Kidney glomerular epithelial cell (primary cell): ENCODE results near the gene CRADD.

Experiments used
- DNase-seq: peaks from one replicate; lab custom pipeline; 2025; lab: John Stamatoyannopoulos, UW

The CRADD gene

DNA sequence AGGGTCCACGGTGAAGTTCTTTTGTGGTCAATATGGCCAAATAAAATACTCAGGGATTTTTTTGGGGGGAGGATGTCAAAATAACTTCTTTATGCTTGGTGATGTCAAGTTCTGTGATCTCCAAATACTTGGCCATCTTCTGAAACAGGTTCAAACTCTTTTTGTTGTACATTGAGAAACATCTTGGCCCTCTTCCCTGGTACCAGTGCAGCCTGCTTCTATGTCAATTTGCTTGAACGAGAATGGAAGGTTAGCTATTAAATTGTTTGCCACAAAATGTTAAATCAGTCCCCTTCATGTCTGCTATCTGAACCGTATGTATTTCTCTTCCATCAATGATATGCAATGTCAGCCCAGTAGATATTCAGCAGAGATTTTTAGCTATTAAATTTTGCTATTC is 6.1 kb upstream of the CRADD start:
- DNase-seq = no peak

DNA sequence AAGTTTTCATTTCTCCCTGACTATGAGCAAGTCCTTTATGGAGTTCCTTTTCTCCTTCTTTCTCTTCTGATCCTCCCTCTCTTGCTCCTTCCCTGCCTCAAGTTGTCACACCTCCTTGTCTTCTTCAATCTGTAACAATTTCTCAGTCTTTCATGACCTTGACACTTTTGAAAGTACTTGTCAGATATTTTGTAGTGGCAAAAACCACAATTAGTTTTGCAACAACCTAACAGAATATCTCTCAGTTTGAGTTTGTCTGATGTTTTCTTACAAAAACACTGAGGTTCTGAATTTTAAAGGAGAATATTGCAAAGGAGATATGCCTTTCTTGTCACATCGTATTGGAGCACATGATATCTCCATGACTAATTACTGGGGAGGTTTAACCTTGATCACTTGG is 4.1 kb upstream of the CRADD start:
- no peak for DNase-seq

GRCh38 chr12:93674386-93674785 is 2.8 kb upstream of the CRADD start:
- no peak for DNase-seq

DNA sequence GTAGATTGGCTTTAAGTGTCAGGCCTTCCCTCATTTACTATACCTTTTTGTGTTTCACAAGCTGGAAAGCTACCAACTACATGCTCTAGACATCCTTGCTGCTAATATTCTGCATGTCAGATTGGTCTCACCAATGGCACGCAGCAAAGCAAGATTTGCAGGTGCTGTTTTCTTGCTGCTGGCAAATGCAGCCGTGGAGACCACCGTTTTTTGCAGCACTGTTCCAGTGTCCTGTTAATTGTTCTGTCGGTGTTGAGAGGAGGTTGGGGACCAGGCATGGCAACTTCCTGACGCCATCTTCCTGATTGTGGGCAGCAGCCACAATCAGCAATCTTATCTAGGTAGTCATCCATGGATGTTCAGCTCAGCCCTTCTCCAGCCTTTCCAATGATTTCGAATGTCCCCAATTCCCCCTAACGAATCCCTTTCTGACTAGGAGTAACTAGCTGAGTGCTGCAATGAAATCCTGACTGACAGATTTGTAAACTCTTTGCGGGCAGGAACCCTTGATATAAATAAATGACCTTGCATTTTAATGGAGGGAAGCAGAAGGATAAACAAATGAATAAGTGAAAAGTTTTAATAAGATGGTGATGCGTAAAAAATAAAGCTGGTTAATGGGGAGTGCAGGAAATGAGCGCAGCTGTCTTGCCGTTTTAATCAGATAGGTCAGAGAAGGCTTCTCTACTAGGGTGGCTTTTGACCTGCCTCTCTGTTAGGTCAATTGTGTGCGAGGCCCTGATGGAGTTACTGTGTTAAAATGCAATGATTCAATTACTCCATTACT is 574 bp upstream of the CRADD start:
- no peak for DNase-seq

GRCh38 chr12:93678779-93679178 is 1.6 kb downstream of the CRADD start:
- DNase-seq = no peak

GRCh38 chr12:93679308-93679925 is 2.2 kb downstream of the CRADD start:
- DNase-seq = no peak

- no peak for DNase-seq
Observed at GRCh38 chr12:93680006-93680405, 2.8 kb downstream of the CRADD start.

- peak; percentile 61 for DNase-seq
Observed at GRCh38 chr12:93682846-93683261, 5.7 kb downstream of the CRADD start.

DNA sequence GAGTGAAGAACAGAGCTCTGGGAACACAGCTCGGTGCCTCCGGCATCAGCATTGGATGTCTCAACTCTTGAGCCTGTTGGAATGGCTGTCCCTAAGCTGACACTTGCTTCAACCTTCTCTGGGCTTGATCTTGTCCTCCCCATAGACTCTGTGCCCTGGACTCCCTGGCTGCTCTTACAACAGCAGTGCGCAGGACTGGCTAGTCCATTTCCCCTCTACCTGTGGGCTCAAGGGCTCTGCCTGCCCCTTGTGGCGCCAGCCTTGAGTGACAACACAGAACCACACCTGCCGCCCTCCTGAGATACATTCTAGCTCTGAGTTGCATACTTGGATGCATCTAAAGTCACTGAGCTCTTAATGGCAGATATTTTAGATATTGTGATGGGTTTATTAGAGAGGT is 6.2 kb downstream of the CRADD start:
- no peak for DNase-seq

DNA sequence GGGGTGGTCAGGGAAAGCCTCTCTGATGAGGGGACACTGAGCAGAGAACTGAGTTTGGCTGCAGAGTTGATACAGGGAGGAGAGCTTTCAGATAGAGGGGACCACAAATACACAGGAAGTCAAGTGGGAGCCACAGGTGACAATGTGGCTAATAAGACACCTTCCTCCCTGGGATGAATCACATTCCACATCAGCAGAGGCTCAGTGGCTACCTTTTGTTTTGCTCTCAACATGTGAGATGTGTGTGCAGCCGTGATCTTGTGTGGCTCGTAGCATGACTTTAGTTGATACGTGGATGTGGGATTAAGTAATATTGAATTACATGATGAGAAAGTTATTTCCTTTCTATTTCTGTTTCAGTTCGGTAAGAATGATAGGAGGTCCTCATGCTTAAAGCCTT is 7.5 kb downstream of the CRADD start:
- DNase-seq = no peak

GRCh38 chr12:93686572-93687356 is 9.6 kb downstream of the CRADD start:
- DNase-seq = no peak

- no peak for DNase-seq
Observed at GRCh38 chr12:93689076-93689834, 12.1 kb downstream of the CRADD start.

GRCh38 chr12:93696462-93696861 is 19.3 kb downstream of the CRADD start:
- no peak for DNase-seq

DNA sequence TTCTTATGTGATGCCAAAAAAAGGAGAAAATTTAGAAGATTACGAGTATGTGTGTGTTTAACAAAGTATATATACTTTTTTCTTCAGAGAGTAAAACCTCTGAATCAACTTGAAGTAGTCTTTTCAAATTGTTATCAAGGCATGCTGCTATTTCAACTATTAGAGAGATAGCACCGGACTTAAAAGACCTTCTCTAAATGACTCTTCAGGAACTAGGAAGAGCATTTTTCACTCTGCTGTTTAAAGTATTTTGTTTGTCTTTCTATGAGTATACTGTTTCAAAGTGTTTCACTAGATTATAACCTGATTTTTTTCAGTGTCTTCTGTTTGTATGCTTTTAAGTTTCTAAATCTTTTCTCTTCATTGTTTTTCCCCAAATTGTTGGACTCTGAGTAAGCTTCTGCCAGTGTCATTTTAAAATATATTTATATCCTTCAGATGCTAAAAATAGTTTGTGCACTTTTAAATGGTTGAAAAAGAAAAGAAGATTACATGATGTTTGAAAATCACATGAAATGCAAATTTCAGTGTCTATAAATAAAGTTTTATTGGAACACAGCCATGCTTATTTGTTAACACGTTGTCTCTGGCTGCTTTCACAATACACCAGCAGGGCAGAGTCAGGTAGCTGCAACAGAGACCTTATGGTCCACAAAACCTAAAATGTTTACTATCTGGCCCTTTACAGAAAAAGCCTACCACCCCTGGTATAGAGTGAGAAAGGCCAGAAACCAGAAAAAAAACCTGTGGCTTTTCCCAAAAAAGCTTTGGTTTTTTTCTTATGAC is 21.3 kb downstream of the CRADD start:
- no peak for DNase-seq

DNA sequence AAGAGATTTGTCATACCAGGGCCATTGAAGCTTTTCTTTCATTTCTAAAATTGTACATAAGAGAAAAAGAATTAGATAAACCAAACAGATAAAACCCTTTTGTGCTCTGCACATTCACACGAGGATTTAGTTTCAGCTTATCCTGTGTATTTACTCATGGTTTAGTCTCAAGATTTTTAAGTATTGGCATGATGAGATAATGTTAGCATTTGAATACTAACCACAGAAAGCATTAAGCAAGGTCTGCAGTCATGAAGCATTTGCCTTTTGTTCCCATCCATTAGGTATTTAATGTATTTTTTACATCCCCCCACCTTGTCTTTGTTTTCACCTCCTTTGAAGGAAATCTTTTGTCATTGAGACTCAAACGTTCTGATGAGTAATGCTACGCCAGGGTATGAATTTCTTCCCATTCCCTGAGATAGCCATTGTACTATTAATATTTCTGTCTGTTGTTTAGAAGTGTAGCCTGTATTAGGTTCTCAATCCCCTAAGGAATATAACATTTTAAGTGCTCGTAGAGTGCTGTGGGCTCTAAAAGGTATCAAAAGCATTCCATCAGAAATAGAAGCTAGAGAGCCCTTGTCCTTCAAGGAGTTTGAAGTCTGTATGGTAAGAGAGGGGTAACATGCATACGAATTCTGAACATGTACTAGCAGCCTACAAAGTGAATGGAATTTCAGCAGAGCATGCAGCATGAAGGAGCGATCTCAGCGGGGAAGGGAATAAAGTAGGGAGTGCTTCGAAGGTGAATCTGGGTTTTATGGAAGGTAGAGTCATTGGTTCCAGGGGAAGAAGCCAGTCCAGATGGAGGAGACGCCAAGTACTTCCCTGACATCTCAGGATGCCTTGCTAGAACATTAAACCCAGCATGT is 22.3 kb downstream of the CRADD start:
- DNase-seq = peak; percentile 43

- DNase-seq = no peak
Observed at GRCh38 chr12:93702707-93703315, 25.6 kb downstream of the CRADD start.

DNA sequence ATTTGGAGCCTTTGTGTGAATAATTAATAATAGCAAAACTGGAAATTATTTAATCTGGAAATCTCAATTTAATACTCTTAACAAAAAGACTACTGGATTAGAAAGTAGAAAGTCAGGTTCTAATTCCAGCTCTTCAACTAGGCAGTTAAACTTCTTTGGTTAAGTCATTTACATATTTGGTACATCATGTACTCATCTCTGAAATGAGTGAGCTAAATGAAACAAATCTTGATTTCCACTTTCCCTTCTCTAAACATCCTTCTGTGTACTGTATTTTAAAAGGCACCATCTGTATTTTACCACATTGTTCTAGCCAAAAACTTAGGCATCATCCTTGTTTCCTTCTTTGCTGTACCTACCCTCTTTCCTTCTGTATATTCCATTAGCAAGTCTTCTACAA is 26.9 kb downstream of the CRADD start:
- no peak for DNase-seq

GRCh38 chr12:93704625-93705024 is 27.4 kb downstream of the CRADD start:
- no peak for DNase-seq

DNA sequence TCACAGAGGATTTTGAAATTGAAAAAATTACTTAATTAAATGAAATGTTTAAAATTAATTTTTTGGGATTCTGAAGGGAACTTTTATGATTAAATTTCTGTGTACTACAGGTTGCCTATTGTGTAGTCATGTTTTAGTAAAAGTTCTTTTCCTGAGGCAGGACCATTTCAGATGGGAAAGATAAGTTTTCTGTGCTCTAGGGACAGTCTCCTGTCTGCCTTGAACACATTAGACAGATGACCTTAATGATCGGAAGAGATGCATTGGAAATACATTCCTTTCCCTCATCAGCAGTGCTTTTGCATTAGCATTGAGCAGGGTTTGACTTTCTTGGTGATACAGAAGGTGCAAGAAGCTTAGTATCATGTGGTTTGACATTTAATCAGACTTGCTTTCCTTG is 28.1 kb downstream of the CRADD start:
- DNase-seq = no peak

- no peak for DNase-seq
Observed at GRCh38 chr12:93706387-93706786, 29.2 kb downstream of the CRADD start.
